Neuron (in vitro differentiated cells): ENCODE data around the gene SLC9B2.

Experiments
- H2AFZ ChIP-seq: one replicate; pipeline ENCODE4 v1.6.1; 2013; ENCODE audit warnings: low read depth, mild to moderate bottlenecking, inconsistent platforms, low read length, moderate library complexity
- H3K27me3 ChIP-seq: one replicate; pipeline ENCODE4 v1.6.1; 2013; ENCODE audit warnings: low read length; ENCODE audit not compliant: insufficient read depth
- H3K36me3 ChIP-seq: one replicate; pipeline ENCODE4 v1.6.1; 2013; ENCODE audit warnings: low read length; ENCODE audit not compliant: insufficient read depth
- H3K4me1 ChIP-seq: one replicate; pipeline ENCODE4 v1.6.1; 2013; ENCODE audit warnings: low read length; ENCODE audit not compliant: insufficient read depth
- H3K4me3 ChIP-seq: 2 replicates; pipeline ENCODE4 v1.5.1; 2013; ENCODE audit warnings: mild to moderate bottlenecking, low read length, moderate library complexity
- H3K9me3 ChIP-seq: one replicate; pipeline ENCODE4 v1.6.1; 2013; ENCODE audit warnings: low read length

Gene SLC9B2, protein sequence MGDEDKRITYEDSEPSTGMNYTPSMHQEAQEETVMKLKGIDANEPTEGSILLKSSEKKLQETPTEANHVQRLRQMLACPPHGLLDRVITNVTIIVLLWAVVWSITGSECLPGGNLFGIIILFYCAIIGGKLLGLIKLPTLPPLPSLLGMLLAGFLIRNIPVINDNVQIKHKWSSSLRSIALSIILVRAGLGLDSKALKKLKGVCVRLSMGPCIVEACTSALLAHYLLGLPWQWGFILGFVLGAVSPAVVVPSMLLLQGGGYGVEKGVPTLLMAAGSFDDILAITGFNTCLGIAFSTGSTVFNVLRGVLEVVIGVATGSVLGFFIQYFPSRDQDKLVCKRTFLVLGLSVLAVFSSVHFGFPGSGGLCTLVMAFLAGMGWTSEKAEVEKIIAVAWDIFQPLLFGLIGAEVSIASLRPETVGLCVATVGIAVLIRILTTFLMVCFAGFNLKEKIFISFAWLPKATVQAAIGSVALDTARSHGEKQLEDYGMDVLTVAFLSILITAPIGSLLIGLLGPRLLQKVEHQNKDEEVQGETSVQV

DNA sequence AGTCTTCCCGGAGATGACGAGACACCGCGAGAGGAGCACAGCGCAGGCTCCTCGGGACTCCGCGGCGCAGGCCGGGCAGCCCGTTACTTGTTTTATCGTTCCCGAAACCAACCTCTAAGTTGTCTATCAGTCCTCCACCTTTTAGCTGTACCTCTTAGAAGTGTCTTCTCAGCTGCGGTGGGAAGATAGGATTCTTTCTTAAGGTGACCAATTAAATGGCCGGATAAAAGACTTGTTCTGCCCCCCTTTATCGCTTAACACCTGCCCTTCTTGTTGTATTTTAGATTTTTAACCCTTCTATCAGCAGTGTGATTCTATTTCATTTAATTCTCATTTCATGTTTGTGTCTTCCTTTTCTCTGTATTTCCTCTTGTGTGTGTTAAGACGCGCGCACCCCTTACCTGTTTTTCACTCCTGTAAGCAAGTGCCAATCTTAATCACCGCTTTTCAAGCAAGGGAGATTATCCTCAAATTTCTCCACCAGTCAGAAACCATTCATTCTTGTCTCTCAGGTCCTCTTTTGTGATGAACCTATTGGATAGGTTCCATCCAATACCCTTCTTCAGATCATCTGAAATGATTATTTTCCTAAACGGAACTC is at the start of gene SLC9B2:
TSS of gene SLC9B2 (minus strand) at position 15 of the 601 bp plus-strand sequence. CDS start 9,211 bp downstream, outside the sequence.
- Histone ChIP-seq H3K36me3 (peaks cover 21% of the 10 kb centered on the region), H3K27me3 (no peaks in the 10 kb centered on the region), H3K9me3 (no peaks in the 10 kb centered on the region), H3K4me3 (peak within 1 kb of the TSS; percentile 74), H3K4me1 (peaks cover 7% of the 10 kb centered on the region), H2AFZ (peak within 1 kb of the TSS; percentile 94)

DNA sequence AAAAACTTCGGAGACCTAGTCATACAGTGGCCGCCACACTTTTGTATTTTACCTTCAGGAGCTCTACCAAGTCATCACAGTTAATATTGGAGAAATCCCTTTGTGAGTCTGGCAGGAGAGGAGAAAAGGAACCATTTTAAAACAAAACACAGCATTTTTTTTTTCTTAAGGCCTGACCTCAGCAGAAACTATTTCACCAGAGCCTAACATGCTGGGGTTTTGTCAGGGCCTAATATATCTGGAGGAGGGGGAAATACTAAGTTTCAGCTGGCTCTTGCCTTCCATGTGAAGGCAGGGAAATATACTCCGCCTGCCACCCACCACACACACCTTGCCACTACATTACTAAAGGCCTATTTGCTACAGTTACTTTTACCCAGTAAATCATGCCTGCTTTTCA is 49.6 kb upstream of the SLC9B2 start:
- Histone ChIP-seq H3K4me3 (no peak overlapping the region), H3K9me3 (peaks cover 3% of the 10 kb centered on the region), H2AFZ (no peak overlapping the region), H3K27me3 (no peaks in the 10 kb centered on the region), H3K4me1 (no peaks in the 10 kb centered on the region), H3K36me3 (peaks cover 52% of the 10 kb centered on the region)

DNA sequence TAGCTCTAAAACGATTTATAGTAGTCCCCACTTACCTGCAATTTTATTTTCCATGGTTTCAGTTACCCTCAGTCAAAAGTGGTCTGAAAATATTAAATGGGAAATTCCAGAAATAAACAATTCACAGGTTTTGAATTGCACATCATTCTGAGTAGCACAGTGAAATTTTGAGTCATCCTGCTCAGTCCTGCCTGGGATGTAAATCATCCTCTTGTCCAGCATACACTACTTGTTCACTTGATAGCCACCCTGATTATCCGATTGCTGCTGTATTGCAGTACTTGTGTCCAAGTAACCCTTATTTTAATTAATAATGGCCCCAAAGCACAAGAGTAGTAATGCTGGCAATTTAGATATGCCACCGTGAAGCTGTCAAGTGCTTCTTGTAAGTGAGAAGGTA is 46.6 kb upstream of the SLC9B2 start:
- Histone ChIP-seq H3K9me3 (peaks cover under 1% of the 10 kb centered on the region), H2AFZ (no peak overlapping the region), H3K4me1 (no peaks in the 10 kb centered on the region), H3K27me3 (no peaks in the 10 kb centered on the region), H3K4me3 (no peak overlapping the region), H3K36me3 (peaks cover 54% of the 10 kb centered on the region)

DNA sequence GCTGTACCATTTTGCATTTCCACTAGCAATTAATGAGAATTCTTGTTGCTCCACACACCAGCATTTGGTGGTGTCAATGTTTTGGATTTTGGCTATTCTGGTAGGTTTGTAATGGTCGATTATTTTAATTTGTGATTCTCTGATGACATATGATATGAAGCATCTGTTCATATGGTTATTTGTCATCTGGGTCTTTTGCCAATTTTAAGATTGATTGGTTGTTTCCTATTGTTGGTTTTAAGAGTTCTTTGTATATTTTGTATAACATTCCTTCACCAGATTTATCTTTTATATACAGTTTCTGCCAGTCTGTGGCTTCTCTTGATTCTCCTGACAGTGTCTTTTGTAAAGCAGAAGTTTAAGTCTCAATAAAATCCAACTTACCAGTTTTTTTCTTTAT is 41.6 kb upstream of the SLC9B2 start:
- H2AFZ ChIP-seq: no peak overlapping the region
- H3K27me3 ChIP-seq: no peaks in the 10 kb centered on the region
- H3K4me1 ChIP-seq: no peaks in the 10 kb centered on the region
- peaks cover 61% of the 10 kb centered on the region for H3K36me3 ChIP-seq
- no peaks in the 10 kb centered on the region for H3K9me3 ChIP-seq
- H3K4me3 ChIP-seq: no peak overlapping the region

DNA sequence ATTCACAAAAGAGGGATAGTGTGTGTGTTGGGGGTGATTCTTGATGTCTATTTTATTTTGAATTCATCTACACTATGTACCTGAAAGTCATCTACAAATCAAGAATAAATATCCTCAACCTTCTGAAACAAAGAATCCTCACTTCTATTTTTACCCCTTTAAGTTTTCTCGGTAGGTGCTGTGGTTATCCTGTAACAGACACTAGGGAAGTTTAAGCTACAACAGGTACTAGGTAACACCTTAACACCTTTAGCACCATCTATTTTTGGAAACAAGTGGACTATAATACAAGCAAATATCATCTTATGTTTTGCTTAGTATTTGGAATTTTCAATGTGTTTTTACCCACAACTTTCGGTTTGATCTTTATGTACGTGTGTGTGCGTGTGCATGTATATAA is 35.0 kb upstream of the SLC9B2 start:
- Histone ChIP-seq H3K36me3 (peaks cover 69% of the 10 kb centered on the region), H2AFZ (no peak overlapping the region), H3K4me3 (no peak overlapping the region), H3K27me3 (no peaks in the 10 kb centered on the region), H3K4me1 (no peaks in the 10 kb centered on the region), H3K9me3 (no peaks in the 10 kb centered on the region)

DNA sequence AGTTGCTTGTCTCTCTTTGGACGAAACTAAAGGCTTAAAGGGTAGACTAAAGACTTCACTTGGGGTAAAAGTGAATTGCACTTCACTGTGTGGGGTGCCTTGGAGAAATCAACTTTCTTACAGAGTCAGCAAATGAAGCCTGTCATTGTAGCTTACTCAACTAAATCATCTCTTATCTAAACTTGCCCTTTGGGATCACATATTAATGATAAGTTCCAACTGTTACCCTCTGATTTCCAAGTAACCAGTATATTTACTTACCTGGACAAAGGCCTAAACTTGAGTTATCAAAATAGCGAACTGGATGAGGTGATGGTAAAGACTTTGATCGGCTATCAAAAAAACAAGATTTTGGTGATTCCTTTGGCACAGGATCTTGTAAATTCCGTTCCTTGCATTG is 32.0 kb upstream of the SLC9B2 start:
- H3K4me3 ChIP-seq: no peak overlapping the region
- no peaks in the 10 kb centered on the region for H3K4me1 ChIP-seq
- peaks cover 3% of the 10 kb centered on the region for H3K9me3 ChIP-seq
- H2AFZ ChIP-seq: no peak overlapping the region
- H3K36me3 ChIP-seq: peaks cover 55% of the 10 kb centered on the region
- no peaks in the 10 kb centered on the region for H3K27me3 ChIP-seq

DNA sequence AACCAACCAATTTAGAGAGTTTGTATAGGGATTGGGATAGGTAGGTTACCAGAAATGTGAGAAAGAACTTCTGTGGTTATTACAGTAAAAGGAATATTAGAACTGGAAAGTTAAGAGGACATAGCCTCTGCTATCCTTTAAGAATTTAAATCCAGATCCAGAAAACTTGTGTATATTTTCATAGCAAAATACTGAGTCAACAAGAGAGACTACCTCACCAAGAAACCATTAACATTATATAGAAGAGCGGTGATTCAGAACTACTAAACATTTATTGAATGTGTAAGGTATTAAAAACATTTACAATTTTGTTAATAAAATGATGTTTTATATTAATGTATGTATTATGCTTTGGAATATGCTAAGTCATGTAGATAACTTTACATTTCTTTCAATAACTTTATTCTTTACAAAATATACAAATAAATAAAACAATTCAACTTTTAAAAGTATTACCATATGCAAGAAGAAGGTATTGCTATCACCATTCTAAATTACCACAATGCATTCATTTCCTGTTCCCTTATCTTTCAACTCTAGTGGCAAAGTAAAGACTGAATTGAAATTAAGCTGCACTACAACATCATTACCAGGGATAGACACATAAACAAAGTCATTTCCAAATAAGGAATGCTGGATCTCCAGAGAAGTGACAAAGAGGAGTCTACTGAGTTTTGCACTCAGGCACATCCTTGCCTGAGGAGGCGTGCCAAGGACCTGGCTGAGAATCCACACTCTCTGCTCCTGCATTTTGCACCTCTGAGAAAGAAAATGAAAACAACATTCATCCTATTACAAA is 29.2 kb upstream of the SLC9B2 start:
- peaks cover 2% of the 10 kb centered on the region for H3K4me1 ChIP-seq
- H2AFZ ChIP-seq: no peak overlapping the region
- H3K27me3 ChIP-seq: no peaks in the 10 kb centered on the region
- H3K4me3 ChIP-seq: no peak overlapping the region
- H3K9me3 ChIP-seq: peaks cover 3% of the 10 kb centered on the region
- H3K36me3 ChIP-seq: peaks cover 43% of the 10 kb centered on the region

DNA sequence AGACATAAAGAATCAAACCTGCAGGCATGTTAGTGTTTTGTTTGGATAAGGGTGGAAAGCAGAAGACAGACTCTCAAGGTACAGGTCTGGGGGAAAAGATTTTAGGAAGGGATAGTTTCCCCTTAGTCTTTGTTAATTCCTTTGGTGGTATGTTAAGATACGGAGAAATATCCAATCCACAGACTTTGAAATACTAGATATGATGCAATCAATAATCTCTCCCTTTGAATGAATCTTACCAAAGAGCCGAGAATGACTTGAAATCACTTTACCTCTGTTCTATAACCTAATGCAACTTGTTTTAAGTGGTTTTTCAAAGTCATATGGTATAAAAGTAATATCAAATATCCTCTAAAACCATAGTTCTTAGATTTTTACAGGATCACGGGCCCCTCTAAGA is 28.3 kb upstream of the SLC9B2 start:
- Histone ChIP-seq H2AFZ (no peak overlapping the region), H3K4me1 (peaks cover 10% of the 10 kb centered on the region), H3K4me3 (no peak overlapping the region), H3K9me3 (peaks cover 3% of the 10 kb centered on the region), H3K36me3 (peaks cover 36% of the 10 kb centered on the region), H3K27me3 (no peaks in the 10 kb centered on the region)

DNA sequence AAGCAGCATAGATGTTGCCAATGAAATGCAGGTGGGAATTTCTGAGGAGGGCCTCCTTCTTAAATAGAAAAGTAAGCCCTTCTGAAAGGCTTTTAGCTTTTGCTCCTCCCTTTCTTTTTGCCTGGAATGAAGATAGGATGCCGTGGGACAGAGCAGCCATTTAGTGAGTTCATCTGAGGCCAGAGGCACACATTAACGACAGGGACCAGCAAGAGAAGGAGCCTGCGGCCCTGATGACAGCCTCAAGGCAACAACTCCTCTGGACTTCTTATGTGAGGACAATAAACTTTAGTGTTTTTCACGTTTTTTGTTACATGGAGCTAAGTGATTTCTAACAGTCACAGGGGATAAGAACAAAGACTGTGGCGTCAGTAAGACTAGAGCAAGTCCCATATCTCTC is 24.1 kb upstream of the SLC9B2 start:
- Histone ChIP-seq H3K27me3 (no peaks in the 10 kb centered on the region), H3K9me3 (peaks cover 3% of the 10 kb centered on the region), H3K36me3 (peaks cover 3% of the 10 kb centered on the region), H3K4me1 (peaks cover 24% of the 10 kb centered on the region), H2AFZ (peak overlapping the region; percentile 82), H3K4me3 (no peak overlapping the region)

DNA sequence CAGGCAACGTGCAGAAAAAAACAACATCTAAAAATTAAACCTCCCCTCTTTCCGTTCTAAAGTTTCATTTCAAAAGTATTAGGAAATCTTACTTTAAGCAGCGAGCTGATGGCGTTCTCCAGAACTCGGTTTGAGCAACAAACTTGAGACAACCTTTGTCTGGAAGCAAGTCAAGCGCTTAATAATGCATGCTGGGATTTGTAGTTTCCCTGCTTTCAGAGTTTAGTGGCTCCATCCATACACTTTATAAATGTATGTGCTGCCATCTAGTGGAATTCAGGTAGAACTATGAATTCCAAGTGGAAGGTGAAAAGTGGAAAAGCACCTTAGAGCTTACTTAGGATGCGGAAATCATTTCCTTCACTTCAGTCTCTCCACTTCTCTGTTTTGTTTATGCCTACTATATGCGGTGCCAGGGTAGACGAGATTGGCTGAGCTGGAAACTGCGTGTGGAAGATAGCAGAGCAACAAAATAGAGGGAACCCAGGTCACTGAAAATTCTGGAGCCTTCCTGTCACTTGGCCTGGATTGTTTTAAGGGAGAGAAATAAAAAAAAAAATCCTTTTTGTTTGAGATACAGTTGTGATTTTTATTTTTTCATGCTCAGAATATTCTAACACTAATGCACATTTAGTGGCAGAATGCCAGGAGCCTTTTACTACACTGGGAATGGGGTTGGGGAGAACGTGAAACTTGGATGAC is 23.3 kb upstream of the SLC9B2 start, which contains the start of gene BDH2:
TSS of gene BDH2 (minus strand) at position 144 of the 702 bp plus-strand sequence. CDS start 3,580 bp downstream, outside the sequence.
- Histone ChIP-seq H2AFZ (peak within 1 kb of the TSS; percentile 92), H3K4me1 (peaks cover 24% of the 10 kb centered on the region), H3K36me3 (peaks cover 3% of the 10 kb centered on the region), H3K4me3 (peak within 1 kb of the TSS; percentile 90), H3K27me3 (no peaks in the 10 kb centered on the region), H3K9me3 (peaks cover 3% of the 10 kb centered on the region)

DNA sequence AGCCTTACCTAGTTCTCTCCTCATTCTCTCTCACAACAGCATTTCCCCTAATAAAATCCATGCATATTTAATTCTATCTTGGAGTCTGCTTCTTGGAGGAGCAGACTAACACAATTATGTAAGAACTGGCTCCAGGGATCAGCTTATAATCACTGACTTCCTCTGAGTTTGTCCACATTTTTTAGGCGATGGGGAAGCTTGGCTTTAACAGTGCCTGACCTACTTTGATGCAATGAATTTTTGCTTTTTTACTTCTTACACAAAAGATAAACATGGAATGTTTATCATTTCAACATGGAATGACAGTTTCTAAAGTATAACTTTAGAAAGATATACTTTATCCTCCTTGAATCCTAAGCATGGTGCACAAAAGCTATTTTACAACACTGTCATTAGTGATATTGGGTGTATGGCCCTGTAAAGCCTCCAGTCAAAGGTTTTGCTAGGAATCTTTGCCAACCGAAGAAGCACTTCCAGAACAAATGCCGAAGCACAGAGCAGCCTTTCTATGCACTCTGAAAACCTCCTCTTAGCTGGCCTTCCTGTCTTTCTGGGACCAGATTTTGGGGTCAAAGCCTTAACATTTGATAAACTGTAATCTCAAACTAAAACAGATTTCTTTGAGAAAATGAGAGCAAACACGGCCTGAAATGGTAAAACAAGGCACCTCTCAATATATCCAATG is 22.3 kb upstream of the SLC9B2 start:
- Histone ChIP-seq H3K27me3 (no peaks in the 10 kb centered on the region), H3K4me1 (peaks cover 24% of the 10 kb centered on the region), H3K36me3 (peaks cover 4% of the 10 kb centered on the region), H2AFZ (peak overlapping the region; percentile 92), H3K9me3 (no peaks in the 10 kb centered on the region), H3K4me3 (peak overlapping the region; percentile 90)

DNA sequence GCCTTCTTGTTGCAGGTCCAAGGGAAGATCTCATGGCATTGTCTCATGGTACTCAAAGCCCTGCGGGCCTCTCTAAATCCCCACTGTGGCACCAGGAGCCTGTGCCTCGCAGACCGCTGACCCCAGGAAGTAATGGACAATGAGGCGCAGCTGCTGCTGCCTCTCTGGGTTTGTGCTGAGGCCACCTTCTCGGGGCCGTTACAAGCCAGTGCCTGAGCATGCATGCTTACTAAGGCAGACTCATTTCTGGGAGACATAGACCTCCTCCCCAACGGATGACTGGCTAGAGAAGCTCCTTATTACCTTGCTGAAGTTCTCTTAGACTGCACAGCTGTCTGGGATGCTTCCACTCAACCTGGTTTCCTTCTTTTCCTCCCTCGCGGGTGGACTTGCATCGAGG is 21.8 kb upstream of the SLC9B2 start:
- H3K9me3 ChIP-seq: no peaks in the 10 kb centered on the region
- peaks cover 7% of the 10 kb centered on the region for H3K36me3 ChIP-seq
- peaks cover 24% of the 10 kb centered on the region for H3K4me1 ChIP-seq
- no peak overlapping the region for H2AFZ ChIP-seq
- peak overlapping the region; percentile 90 for H3K4me3 ChIP-seq
- no peaks in the 10 kb centered on the region for H3K27me3 ChIP-seq
